CMK (cell line): Measurements from ENCODE around the gene WNK4.
A peak's percentile ranks its signal among the peaks of the same experiment; 100 is the strongest.

Source experiments
- DNase-seq: peaks from one replicate; pipeline ENCODE4 v3.0.0-alpha.2; 2010; ENCODE audit warnings: low read depth

Gene WNK4

GRCh38 chr17:42797067-42798007 is 16.9 kb downstream of the WNK4 start:
- DNase-seq: no peak

DNA sequence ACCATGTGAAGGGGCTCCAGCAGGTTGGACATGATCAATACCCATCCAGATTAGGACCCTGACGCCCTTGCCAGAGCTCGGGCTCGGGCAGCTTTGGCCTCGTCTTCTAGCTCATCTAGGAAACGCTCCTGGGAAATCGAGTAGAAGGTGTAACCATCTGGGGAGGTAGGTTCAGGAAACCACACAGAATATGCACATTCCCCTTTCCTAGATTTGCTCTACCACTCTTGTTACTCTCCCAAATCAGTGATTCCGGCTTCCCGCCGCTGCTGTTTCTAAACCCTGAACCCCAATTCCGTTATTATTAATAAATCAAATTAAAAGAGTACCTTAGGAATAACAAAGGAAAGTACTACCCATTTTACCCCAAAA is 17.6 kb downstream of the WNK4 start:
- no peak for DNase-seq

DNA sequence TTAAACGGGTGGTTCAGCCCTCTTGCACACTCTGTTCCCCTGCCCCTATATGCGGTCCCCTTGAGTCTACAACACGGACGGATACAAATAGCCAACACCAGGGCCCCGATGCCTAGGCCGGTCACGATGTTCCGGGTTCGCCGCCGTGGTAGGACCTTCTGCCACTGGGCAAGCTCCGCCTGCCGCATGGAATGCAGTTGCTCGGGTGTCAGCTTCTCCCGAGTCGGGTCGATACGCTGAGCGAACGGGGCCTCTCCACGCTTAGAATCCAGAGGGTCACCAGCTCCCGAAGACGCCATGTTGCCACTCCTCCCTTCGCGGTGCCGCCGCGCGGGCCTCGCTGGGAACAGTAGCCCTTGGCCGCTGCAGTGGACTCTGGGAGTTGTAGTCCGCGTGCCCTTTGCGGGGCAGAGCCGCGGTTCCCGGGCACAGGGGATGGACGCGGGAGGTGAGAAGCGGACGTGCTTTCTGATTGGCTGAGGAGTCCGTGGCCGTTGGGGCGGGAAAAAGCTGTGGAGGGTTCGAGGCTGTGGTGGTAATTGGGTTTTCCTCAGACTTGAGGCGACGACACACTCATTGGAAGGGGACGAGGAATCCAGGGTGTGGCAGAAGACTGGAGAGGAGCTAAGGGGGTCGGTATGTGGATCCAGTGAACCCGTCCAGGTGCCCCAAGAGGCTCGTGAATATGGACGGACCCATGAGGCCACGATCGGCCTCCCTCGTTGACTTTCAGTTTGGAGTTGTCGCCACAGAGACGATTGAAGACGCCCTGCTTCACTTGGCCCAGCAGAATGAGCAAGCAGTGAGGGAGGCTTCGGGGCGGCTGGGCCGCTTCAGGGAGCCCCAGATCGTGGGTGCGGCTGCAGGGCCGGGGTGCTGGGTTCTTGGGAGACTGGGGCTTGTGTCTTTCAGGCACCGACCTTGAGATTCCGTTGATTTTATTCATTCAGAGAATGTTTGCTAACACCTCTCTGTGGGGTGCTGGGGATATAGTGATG is 18.3 kb downstream of the WNK4 start, which contains the start of the genes CNTD1 and COA3:
Gene CNTD1, plus strand, starts transcription at position 479 of the 998 bp plus-strand sequence. Its CDS starts 207 bp downstream, at position 686.
Gene COA3, minus strand, starts transcription at position 322 of the 998 bp plus-strand sequence. Its CDS starts 23 bp downstream, at position 299.
- DNase-seq: peak; percentile 56

DNA sequence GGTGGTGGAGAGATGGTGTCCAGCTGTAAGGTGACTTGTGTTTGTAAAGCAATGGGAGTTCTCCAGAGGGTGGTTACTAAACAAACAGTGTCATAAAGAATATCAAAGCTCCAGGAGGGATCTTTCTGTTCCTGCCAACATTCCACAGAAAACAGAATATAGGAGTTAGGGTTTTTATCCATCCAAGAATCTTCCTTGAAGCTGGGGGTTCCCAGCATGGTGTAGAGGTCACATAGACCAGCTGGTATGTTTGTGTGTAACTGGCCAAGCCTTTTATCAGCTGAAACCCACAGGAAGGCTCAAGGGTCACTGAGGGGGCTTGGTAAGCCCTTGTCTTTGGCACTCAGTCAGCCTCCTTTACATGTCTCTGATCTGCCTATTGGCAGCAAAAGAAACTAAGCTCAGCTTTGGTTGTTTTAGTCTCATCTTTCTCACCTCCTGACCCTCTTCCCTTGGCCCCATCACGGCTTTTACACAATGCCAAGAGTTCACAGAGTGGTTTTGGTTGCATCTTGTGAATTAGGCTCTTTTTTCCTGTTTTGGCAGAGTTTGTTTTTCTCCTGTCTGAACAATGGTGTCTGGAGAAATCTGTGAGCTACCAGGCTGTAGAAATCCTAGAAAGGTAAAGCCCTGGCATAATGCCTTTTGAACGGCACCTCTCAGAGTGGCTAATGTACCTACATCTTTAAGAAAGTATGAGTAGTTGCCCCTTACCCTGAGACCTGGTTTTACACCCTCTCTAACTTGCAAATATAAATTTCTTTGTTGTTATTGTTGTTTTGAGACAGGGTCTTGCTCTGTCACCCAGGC is 22.9 kb downstream of the WNK4 start:
- no peak for DNase-seq

GRCh38 chr17:42804918-42805367 is 24.5 kb downstream of the WNK4 start:
- no peak for DNase-seq

- no peak for DNase-seq
Observed at GRCh38 chr17:42806249-42806648, 25.8 kb downstream of the WNK4 start.

- no peak for DNase-seq
Observed at GRCh38 chr17:42809250-42809649, 28.8 kb downstream of the WNK4 start.

- DNase-seq: no peak
Observed at GRCh38 chr17:42814633-42815399, 34.4 kb downstream of the WNK4 start.

DNA sequence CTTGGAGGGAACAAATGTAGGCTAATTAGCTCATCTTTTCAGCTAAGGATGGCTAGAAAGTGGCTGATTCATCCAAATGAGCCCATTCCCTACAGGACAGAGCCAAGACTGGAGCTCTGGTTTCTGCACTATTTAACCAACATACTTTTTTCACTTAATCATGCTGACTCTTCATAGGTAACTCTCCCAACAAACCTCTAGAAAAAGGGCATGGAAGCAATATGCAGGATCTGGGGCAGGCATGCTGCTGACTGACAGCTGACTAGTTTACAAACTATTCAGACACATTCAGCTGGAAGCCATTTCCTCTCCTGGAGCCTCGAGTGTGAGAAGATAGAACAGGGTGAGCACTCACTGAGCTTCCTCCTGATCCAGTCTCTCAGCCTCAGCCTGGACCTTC is 37.5 kb downstream of the WNK4 start:
- no peak for DNase-seq

DNA sequence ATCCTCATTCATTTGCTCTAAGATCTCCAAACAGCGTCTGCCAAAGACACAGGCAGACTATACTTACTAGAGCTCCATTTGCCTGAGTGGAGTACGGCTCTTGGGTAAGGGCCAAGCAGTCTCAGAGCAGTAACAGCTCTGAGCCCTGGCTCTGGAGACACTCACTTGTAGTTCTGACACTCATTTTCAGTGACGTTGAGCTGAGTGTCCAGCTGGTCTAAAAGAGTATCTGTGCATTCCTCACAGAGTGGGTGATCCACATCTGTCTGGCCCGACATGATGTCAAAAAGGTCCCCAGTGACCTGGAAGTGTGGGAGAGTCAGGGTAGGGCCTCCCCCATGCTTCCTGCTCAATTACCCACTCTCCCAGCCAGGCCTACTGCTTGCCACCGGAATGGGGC is 38.0 kb downstream of the WNK4 start:
- DNase-seq: no peak

- no peak for DNase-seq
Observed at GRCh38 chr17:42819939-42820535, 39.6 kb downstream of the WNK4 start.

DNA sequence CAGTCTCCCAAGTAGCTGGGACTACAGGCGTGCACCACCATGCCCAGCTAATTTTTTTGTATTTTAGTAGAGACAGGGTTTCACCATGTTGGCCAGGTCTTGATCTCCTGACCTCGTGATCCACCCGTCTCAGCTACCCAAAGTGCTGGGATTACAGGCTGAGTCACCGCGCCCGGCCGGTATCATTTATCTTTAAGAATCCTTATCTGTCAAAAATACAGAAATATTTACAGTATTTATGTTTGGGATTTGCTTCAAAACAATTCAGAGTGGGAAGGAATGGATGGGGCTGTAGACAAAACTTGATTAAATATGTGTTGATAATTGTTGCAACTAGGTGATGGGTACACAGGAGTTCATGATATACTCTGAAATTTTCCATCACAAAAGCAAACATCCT is 40.8 kb downstream of the WNK4 start:
- DNase-seq: no peak

- no peak for DNase-seq
Observed at GRCh38 chr17:42827472-42827871, 47.1 kb downstream of the WNK4 start.

DNA sequence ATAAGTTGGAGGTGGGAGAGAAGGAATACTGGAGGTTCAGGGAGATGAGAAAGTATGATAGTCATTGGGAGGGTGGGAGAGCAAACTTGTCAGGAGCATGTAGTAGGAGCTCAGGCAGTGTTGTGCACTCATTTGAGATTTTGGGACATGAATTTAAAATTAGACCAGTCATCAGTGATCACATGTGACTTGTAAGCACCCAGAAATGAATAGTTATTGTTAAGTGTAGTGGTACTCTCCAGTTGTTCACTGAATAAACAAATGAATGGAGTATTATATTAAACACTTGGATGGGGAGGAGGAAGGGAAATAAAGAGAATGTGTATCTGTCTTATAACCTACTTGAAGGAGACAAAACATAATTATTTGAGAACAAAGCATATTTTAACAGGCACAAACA is 50.6 kb downstream of the WNK4 start:
- DNase-seq: no peak

DNA sequence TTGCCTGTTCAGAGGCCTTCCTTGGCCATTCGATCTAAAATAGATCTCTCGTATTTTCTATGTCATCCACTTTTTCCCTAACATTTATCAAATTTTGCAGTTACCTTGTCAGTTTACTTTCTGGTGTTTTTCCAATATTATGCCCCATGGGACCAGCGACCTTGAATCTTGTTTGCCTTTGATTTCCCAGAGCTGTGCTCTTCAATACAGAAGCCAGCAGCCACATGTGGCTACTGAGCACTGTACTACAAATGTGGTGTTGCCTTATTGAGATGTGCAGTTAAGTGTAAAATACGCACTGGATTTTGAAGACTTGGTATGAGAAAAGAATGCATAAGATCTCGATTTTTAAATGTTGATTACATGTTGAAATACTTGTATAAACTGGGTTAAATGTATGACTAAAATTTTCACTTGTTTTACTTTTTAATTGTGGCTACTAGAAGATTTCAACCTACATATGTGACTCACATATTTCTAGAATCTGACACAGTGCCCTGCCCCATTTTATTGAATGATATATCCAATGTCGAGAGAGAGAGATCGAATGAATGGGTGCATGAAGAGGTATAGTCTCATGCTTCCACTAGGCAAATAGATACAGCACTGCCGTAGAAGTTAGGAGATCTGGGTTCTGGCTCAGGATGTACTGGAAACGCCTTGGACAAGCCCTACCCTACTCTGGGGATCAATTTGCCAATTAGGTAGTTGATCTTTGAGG is 52.0 kb downstream of the WNK4 start:
- no peak for DNase-seq

- DNase-seq: peak; percentile 46
Observed at GRCh38 chr17:42832934-42833766, 52.7 kb downstream of the WNK4 start, which contains the start of gene PSME3. Gene PSME3, plus strand, starts transcription at chr17:42833397. Its CDS starts 235 bp downstream, at chr17:42833632.

DNA sequence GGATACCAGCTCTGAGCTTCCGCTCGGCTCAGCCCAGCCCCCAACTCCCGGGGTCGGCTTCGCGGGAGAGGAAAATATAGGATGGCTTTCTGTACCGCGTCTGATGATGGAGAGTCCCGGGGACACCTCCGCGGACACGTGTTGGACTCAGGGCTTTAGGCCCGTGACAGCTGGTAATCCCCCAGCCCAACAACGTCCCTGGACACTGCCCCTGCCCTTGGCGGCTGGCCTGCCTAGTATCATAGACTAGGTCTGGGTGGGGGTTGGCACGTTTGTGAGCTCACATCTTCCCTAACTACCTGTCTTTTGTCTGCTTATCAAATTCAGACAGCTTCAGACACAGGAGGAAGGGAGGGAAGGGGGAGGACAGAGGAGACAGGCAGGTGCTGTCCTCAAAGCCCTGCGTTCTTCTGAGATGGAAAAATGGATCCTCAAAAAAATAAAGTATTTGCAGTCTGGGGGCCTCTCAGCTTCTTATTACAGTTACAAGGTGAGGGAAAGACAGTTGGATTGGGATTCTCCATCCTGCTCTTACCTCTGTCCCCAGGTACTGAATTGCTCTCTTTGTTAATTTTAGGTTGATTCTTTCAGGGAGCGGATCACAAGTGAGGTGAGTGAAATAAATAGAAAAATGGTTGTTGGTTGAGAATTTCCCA is 53.5 kb downstream of the WNK4 start:
- no peak for DNase-seq

DNA sequence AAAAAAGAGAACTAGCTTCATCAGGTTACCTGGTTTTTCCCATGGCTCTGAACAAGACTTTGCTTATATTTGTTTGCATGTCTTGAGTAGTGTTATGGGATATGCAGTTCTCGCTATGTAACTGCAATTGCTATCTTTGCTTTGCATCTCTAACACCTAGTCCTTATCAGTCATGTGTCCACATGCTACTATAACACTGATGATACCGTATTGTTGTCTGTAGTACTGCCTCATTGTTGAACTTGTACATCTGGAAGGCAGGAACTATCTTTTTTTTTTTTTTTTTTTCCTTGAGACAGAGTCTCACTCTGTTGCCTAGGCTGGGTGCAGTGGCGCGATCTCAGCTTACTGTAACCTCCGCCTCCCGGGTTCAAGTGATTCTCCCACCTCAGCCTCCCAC is 55.3 kb downstream of the WNK4 start:
- DNase-seq: no peak
